Cardiac muscle cell (in vitro differentiated cells and primary cell): ENCODE measurements around the gene RAB3IP. TPM values are rescaled to one million over a fixed set of nuclear protein-coding genes. Genes with fewer than 3 reads are reported as not detected.
"Not testable (repeated sequence)": the region's sequence is repeated elsewhere in the genome, so short reads cannot be mapped to it uniquely, and the experiment has no call there.

Experiments
- DNase-seq, 2 donors: peaks; one replicate each; pipeline versions ENCODE4 v3.0.0 to v3.0.0-alpha.2; 2010 to 2017; ENCODE audit warnings: low read depth in 1 of 2, low spot score in 1 of 2
- H3K27ac ChIP-seq: fragments of 200-600 bp; sonication (generic); 2 replicates; pipeline ENCODE4 v1.5.1; 2016
- H3K27me3 ChIP-seq: fragments of 200-600 bp; sonication (generic); 2 replicates; pipeline ENCODE4 v1.6.0; 2016; ENCODE audit warnings: control low read depth
- H3K36me3 ChIP-seq: fragments of 200-600 bp; sonication (generic); 2 replicates; pipeline ENCODE4 v1.5.1; 2016; ENCODE audit warnings: control low read depth
- H3K4me1 ChIP-seq: fragments of 200-600 bp; sonication (generic); 2 replicates; pipeline ENCODE4 v1.8.1; 2017; ENCODE audit warnings: low read depth, mild to moderate bottlenecking, mixed run types
- H3K4me3 ChIP-seq: fragments of 200-600 bp; sonication (generic); 2 replicates; pipeline ENCODE4 v1.5.1; 2016; ENCODE audit warnings: mild to moderate bottlenecking
- H3K9me3 ChIP-seq: fragments of 200-600 bp; sonication (generic); 2 replicates; pipeline ENCODE4 v1.5.1; 2017; ENCODE audit warnings: low read depth, mild to moderate bottlenecking, control low read depth
- polyA plus RNA-seq: library from polyadenylated mRNA; unstranded; fragments of >200 nt; fragmentation: Nextera tagmentation; extraction: Ambion mirVana; gene quantifications from 2 replicates; pipeline ENCODE4 v1.2.1, GENCODE V29; 2016
- total RNA-seq: library from RNA; depleted of rRNA; stranded (reverse); fragments of >200 nt; gene quantifications from 2 replicates; pipeline ENCODE4 v1.2.3, GENCODE V29; 2016
- TF ChIP-seq, protein P1 (sequence below): IDR thresholded peaks from 2 replicates; pipeline ENCODE4 v1.5.1; 2012; ENCODE audit warnings: low read depth, mild to moderate bottlenecking, low read length

Gene RAB3IP
- total and polyA plus RNA-seq, 2 experiments from 2014 or later, result 79.3 to 81.4 TPM

GRCh38 chr12:69758105-69758504, 19.4 kb downstream of the RAB3IP start:
- TF ChIP-seq, protein P1, sequence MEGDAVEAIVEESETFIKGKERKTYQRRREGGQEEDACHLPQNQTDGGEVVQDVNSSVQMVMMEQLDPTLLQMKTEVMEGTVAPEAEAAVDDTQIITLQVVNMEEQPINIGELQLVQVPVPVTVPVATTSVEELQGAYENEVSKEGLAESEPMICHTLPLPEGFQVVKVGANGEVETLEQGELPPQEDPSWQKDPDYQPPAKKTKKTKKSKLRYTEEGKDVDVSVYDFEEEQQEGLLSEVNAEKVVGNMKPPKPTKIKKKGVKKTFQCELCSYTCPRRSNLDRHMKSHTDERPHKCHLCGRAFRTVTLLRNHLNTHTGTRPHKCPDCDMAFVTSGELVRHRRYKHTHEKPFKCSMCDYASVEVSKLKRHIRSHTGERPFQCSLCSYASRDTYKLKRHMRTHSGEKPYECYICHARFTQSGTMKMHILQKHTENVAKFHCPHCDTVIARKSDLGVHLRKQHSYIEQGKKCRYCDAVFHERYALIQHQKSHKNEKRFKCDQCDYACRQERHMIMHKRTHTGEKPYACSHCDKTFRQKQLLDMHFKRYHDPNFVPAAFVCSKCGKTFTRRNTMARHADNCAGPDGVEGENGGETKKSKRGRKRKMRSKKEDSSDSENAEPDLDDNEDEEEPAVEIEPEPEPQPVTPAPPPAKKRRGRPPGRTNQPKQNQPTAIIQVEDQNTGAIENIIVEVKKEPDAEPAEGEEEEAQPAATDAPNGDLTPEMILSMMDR, result no peak
- no peaks in the 10 kb centered on the region for H3K27me3 ChIP-seq
- H3K4me1 ChIP-seq, result no peaks in the 10 kb centered on the region
- no peak for DNase-seq
- H3K4me3 ChIP-seq, result no peak overlapping the region
- no peaks in the 10 kb centered on the region for H3K9me3 ChIP-seq
- H3K36me3 ChIP-seq, result peaks cover 27% of the 10 kb centered on the region
- H3K27ac ChIP-seq, result no peak overlapping the region

- DNase-seq, H3K4me1 ChIP-seq, H3K27ac ChIP-seq, H3K27me3 ChIP-seq, H3K9me3 ChIP-seq, H3K4me3 ChIP-seq: not testable (repeated sequence)
- H3K36me3 ChIP-seq, result peaks cover 27% of the 10 kb centered on the region
These were observed 20.9 kb downstream of the RAB3IP start for GRCh38 chr12:69759581-69759980.

DNA sequence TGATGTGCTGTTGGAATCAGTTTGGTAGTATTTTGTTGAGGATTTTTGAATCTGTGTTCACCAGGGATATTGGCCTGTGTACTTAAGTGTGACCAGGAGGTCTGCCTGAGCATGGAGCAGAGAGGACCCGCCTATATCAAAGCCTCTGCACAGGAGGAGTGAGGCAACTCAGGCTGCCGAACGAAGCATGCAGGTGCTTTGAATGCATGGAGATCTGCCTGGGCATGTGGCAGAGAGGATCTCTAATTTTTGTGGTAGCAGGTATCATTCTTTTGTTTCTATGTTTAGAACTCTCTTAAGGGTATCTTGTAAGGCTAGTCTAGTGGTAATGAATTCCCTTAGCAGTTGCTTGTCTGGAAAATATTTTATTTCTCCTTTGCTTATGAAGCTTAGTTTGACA, 26.9 kb downstream of the RAB3IP start:
- Histone ChIP-seq H3K27me3 (no peaks in the 10 kb centered on the region), H3K4me1 (no peaks in the 10 kb centered on the region), H3K27ac (no peak overlapping the region), H3K4me3 (no peak overlapping the region), H3K36me3 (peaks cover 23% of the 10 kb centered on the region), H3K9me3 (no peaks in the 10 kb centered on the region)
- DNase-seq, result no peak
- TF ChIP-seq, protein P1, result no peak

DNA sequence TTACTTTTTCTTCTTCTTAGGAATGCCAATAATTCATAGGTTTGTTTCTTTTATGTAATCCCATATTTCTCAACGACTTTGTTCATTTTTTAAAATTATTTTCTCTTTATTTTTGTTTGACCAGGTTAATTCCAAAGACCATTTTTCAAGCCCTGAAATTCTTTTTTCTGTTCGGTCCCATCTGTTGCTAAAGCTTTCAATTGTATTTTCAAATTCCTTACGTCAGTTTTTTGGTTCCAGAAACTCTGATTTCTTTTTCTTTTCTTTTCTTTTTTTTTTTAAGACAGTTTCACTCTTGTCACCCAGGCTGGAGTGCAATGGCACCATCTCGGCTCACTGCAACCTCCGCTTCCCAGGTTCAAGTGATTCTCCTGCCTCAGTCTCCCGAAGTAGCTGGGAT, 27.6 kb downstream of the RAB3IP start:
- Histone ChIP-seq H3K27ac (no peak overlapping the region), H3K9me3 (no peaks in the 10 kb centered on the region), H3K27me3 (no peaks in the 10 kb centered on the region), H3K36me3 (peaks cover 29% of the 10 kb centered on the region), H3K4me3 (no peak overlapping the region), H3K4me1 (no peaks in the 10 kb centered on the region)
- TF ChIP-seq, protein P1, result no peak
- no peak for DNase-seq

- Histone ChIP-seq H3K27me3 (no peaks in the 10 kb centered on the region), H3K4me1 (no peaks in the 10 kb centered on the region), H3K36me3 (peaks cover 3% of the 10 kb centered on the region), H3K4me3 (no peak overlapping the region), H3K9me3 (no peaks in the 10 kb centered on the region), H3K27ac (no peak overlapping the region)
- TF ChIP-seq, protein P1, result peak; percentile 76
- DNase-seq, result peak in 1 of 2 donors; percentile 64
These were observed 41.3 kb downstream of the RAB3IP start for GRCh38 chr12:69779928-69780327.

- TF ChIP-seq, protein P1, result no peak
- no peak for DNase-seq
- H3K4me3 ChIP-seq, result no peak overlapping the region
- no peak overlapping the region for H3K27ac ChIP-seq
- no peaks in the 10 kb centered on the region for H3K4me1 ChIP-seq
- no peaks in the 10 kb centered on the region for H3K27me3 ChIP-seq
- peaks cover 20% of the 10 kb centered on the region for H3K36me3 ChIP-seq
- no peaks in the 10 kb centered on the region for H3K9me3 ChIP-seq
These were observed 44.7 kb downstream of the RAB3IP start for GRCh38 chr12:69783365-69783764.
